Measurements from ENCODE around the gene TMEM125. TPM values are rescaled to one million over a fixed set of nuclear protein-coding genes. Genes with fewer than 3 reads are reported as not detected.
A peak's percentile ranks its signal among the peaks of the same experiment; 100 is the strongest.

The TMEM125 gene
- total RNA-seq, result not detected
- long read RNA-seq, result 0 reads

DNA sequence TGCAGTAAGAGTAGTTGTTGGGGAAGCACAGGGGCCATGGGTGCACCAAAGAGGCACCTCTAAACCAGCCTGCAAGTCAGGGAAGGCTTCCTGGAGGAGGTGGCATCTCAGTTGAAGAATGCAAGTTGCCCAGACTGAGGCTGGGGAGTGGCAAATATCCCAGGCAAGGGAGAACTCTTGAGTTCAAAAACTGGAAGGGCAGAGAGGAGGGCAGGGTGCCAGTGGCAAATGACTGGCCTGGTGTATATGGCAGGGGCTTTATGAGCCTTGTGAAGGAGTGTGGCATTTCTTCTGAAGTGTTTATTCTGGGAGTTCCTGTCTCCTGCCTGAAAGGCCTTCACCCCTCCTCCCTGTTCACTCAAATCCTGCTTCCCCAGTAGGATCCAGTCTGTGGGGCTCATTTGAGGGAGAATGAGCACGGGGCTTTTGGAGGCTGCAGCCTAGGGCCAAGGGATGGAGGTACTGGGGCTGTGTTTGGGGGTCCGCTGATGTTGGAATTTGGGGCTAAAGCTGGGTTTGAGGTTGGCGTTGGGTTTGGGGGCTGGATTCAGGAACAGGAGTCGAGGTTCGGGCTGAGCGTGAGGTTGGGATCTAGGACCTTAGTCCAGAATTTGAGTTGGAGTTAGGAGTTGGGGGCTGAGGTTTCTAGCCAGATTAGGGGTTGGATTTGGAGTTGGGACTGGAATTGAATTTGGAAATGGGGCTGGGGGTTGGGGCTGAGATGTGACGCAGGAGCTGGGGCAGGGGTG, at the start of gene TMEM125:
Gene TMEM125 (plus strand): TSS at position 357 of the 749 bp plus-strand sequence. CDS start 2,740 bp downstream, outside the sequence.
- peak; percentile 49 for DNase-seq (ENCODE audit: low spot score)
- intact Hi-C loops (cut with DNase I), result no loop called here

DNA sequence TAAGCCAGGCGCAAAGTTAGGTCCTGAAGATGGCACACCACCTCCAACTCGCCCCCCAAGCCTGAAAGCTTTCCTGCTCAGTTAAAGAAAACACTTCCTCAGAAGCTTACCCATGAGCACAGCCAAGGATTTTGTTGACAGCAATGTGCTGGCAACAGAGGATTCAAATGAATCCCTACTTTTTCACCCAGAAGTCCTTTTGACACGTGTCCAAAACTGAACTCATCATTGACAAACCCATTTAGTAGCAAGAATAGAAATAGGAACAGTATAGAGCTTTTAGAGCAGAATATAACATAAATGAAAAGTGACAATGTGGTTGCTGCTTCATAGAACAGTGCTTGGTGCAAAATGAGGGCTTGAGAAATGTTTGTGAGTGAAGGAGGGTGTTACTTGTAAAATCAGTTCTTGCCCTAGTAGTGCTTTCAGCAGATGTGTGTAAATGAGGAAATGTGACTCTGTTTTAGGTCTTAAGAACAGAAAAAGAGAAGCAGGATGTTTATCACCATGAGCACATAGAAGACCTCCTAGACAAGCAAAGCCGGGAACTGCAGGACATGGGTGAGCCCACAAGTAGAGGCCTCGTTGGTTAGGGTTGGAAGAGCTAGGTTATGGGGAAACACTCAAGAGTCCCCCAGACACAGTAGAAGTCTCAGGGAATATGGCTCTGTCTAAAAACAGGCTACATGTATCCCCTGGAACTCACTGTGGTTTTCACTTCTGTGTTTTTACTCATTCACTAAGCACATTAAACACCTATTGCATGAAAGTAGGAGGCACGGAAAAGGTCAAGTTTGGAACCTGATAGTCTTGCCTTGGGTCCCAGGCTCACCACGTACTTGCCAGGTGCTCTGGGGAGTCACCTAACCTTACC, 48.6 kb upstream of the TMEM125 start:
- DNase-seq (ENCODE audit: low spot score), result no peak
- intact Hi-C loops (cut with DNase I), result no loop called here

GRCh38 chr1:43221797-43222196, 48.0 kb upstream of the TMEM125 start:
- DNase-seq (ENCODE audit: low spot score), result no peak
- intact Hi-C loops (cut with DNase I), result no loop called here

- no peak for DNase-seq (ENCODE audit: low spot score)
- intact Hi-C loops (cut with DNase I), result no loop called here
Measured at GRCh38 chr1:43222879-43223278, 46.9 kb upstream of the TMEM125 start.

- intact Hi-C loops (cut with DNase I), result loop anchor here (5.0 kb wide), 1 partner anchor 157 kb away; no protein-coding TSS in a partner anchor
- DNase-seq (ENCODE audit: low spot score), result no peak
Measured at GRCh38 chr1:43225168-43225567, 44.6 kb upstream of the TMEM125 start.

DNA sequence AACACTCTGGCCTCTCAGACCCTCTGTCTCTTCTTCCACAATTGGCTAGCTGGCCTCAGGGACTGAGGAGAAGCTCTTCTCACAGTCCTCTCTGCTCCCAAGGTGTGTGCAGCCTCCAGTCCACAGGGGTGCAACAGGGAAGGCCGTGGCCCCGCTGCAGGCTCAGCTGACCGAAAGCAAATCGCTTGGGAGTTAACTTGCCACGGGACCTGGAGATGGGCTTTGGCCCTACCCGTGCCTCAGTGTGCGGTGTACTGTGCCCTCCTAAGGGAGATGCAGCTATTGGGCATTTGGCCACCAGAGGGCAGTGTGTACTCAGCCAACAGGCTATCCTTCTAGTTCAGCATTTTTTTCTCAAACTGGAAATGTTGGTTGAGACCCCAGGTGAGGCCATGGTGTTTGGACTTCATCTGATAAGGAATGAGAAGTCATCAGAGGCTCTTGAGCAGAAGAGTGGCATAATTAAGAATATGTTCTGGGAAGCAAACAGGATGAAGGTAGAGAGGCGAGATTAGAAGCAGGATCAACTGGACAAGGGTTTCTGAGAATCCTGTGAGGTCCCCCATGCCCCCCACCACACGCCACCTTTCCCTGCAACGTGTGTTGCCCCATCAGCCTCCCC, 42.5 kb upstream of the TMEM125 start:
- peak; percentile 86 for DNase-seq (ENCODE audit: low spot score)
- intact Hi-C loops (cut with DNase I), result loop anchor here (2.0 to 5.0 kb wide), 2 partner anchors 155 to 188 kb away; no protein-coding TSS in a partner anchor

DNA sequence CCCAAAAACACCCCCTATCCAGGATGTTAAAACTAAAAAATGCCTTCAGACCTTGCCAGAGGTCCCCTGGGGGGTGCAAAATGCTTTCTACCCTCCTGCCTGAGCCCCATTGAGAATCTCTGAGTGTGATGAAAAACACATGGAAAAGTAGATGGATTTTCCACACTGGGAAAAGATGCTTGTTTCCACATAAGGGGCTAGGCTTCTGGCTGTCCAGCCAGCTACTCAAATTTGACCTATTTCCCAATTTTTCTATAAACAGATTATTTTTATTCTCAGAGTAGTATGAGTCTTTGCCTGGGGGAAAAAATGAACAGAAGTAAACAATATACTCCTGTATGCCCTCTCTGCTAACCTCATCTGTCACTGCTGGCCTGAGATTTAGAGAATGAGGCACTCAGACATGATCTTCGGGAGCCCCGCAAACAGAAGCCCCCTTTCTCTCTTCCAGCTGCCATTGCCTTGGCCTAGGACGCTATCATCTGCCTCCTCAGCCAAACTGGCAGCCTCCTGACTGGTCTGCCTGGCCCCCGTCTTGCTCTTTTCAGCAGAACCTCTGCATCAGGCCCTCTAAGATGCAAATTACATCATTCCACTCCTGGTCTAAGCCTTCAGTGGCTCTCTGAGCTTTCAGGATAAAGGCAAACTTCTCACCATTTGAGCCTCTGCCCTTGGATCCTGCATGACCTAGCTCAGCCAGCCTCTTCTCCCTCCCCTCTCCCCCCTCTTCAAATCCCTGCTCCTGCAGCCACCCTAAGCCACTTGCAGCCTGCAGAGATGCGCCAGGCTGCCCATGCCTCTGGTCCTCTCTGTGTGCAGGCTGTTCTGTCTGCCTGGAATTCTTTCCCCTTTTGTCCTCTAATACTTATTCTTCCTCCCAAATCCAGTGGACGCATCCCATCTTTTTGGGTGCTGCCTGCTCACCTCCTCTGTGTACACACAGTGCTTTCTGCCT, 39.7 kb upstream of the TMEM125 start:
- DNase-seq (ENCODE audit: low spot score), result no peak
- intact Hi-C loops (cut with DNase I), result loop anchor here (5.0 kb wide), 1 partner anchor 152 kb away; no protein-coding TSS in a partner anchor

- no peak for DNase-seq (ENCODE audit: low spot score)
- intact Hi-C loops (cut with DNase I), result no loop called here
Measured at GRCh38 chr1:43232074-43232473, 37.7 kb upstream of the TMEM125 start.

DNA sequence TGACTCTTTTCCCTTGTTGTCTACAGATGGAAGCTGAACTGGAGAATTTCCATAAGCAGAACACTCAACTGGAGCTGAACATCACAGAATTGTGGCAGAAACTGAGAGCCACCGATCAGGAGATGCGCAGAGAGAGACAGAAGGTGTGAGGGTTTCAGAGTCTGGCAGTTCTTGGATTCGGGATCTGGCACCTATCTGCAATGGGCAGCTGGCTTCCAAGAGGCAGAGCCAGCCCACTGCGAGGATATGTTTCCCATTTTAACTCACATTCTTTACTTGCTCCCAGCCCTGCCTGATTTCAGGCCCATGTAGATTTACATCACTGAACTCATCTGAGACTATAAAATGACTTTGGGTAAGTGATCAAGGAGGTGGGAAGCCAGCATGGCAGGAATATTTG, 37.3 kb upstream of the TMEM125 start:
- DNase-seq (ENCODE audit: low spot score), result no peak
- intact Hi-C loops (cut with DNase I), result no loop called here

GRCh38 chr1:43233631-43234030, 36.2 kb upstream of the TMEM125 start:
- intact Hi-C loops (cut with DNase I), result no loop called here
- DNase-seq (ENCODE audit: low spot score), result no peak

- intact Hi-C loops (cut with DNase I), result no loop called here
- DNase-seq (ENCODE audit: low spot score), result no peak
Measured at GRCh38 chr1:43234267-43234666, 35.5 kb upstream of the TMEM125 start.

- no peak for DNase-seq (ENCODE audit: low spot score)
- intact Hi-C loops (cut with DNase I), result loop anchor here (5.0 kb wide), 2 partner anchors 67 to 122 kb away; partner anchors contain the start of genes CDC20 and TIE1
Measured at GRCh38 chr1:43235040-43235439, 34.7 kb upstream of the TMEM125 start.

DNA sequence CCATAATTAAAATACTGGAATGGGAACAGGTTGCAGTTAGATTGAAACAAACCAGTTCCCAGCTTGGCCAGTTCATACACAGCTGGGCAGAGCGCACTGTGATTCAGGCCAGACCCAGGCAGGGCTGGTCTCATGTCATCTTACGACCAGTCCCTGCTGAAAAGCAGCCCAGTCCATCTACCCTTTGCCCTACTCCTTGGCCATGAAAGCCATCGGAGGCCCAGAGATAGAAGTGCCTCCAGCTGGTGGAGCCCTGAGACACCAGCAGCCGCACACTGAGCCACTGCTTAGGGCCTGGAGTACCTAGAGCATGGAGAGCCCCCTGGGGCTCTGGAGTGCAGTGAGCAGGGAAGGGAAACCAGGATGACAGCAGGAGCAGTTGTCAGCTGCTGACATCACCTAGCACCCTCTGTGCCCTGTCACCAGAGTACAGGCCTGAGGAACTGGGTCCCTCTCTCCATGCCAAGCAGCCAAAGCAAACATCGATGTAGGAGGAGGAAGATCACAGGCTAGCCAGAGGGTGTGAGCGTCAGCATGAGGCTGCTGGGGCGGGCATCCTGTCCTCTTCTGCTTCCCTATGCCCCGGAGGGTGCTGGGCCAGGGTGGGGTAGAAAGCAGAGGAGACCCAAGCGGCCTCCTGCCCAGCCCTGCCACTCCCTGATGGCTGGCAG, 34.2 kb upstream of the TMEM125 start:
- intact Hi-C loops (cut with DNase I), result loop anchor here (5.0 kb wide), 2 partner anchors 67 to 122 kb away; partner anchors contain the start of genes CDC20 and TIE1
- no peak for DNase-seq (ENCODE audit: low spot score)

GRCh38 chr1:43237121-43237520, 32.7 kb upstream of the TMEM125 start:
- DNase-seq (ENCODE audit: low spot score), result no peak
- intact Hi-C loops (cut with DNase I), result loop anchor here (5.0 kb wide), 2 partner anchors 65 to 120 kb away; partner anchors contain the start of genes CDC20 and TIE1

DNA sequence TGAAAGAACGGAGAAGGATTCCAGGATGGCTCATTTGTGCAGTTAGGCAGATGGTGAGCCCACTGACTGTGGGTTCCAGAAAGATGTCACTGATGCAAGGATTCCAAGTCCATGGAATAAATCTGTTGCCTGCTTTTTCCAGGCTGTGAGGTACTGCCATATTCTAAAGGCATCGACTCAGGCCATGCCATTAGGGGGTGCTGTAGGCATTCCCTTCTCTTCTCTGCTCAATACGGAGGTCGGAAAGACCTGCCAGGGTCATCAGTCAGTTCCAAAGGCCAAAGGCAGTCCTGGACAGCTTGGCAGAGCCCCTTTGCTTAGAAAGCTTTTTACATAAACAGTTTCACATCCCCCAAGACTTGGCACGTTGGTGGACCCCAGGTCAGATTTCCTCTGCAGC, 31.7 kb upstream of the TMEM125 start:
- intact Hi-C loops (cut with DNase I), result loop anchor here (5.0 kb wide), 2 partner anchors 64 to 119 kb away; partner anchors contain the start of genes CDC20 and TIE1
- DNase-seq (ENCODE audit: low spot score), result no peak

- intact Hi-C loops (cut with DNase I), result loop anchor here (5.0 kb wide), 2 partner anchors 63 to 118 kb away; partner anchors contain the start of genes CDC20 and TIE1
Measured at GRCh38 chr1:43238991-43239469, 30.8 kb upstream of the TMEM125 start.

DNA sequence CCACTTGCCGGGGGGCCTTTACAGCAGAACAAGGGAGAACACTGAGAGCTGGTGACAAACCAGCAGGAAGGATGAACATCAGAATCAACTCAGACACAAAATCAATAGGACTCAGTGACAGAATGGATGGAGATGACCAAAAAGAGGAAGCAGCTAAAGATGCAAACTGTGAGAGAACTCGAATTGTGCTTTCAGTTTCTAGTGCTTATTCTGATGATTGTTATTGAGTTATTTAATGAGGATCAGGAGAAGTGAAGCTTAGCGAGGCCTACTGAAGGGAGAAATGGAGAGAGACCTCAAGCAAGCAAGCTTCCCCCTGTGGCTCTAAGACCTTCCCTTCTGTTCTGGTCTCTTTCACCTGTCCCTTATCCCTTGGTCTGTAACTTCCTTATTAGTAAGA, 30.3 kb upstream of the TMEM125 start:
- DNase-seq (ENCODE audit: low spot score), result no peak
- intact Hi-C loops (cut with DNase I), result loop anchor here (5.0 kb wide), 2 partner anchors 63 to 118 kb away; partner anchors contain the start of genes CDC20 and TIE1

More at GRCh38 chr1:43238991-43239469, 30.8 kb upstream of the TMEM125 start:
- DNase-seq (ENCODE audit: low spot score), result no peak

GRCh38 chr1:43241413-43241836, 28.4 kb upstream of the TMEM125 start:
- no peak for DNase-seq (ENCODE audit: low spot score)
- intact Hi-C loops (cut with DNase I), result no loop called here

All from cardiac septum (tissue), 1 donor.